K562 (cell line): ENCODE measurements around the gene CLIP2. TPM values are rescaled to one million over a fixed set of nuclear protein-coding genes. Genes with fewer than 3 reads are reported as not detected.
"Not testable (repeated sequence)": the region's sequence is repeated elsewhere in the genome, so short reads cannot be mapped to it uniquely, and the experiment has no call there.

Source experiments
- ATAC-seq: fragments of 200-7000 bp; cut with Tn5 transposase; 3 replicates; pipeline ENCODE4 v1.9.1; 2020; ENCODE audit warnings: moderate library complexity
- BruUV-seq: library from RNA; stranded (reverse); fragments of 400-500 nt; replicated peaks from 2 replicates; lab custom pipeline; 2021; lab: Mats Ljungman, UMichigan
- CTCF ChIA-PET: fragments of 300-600 bp; formaldehyde crosslinking; extraction: SDS; loops from one replicate; lab custom pipeline; 2021; ENCODE audit warnings: low intra/inter-chr PET ratio; lab: Yijun Ruan, JAX
- POLR2A ChIA-PET: fragments of 300-600, 350-650 bp; sonication (Branson Sonifier 250); formaldehyde crosslinking; extraction: SDS; loops from one replicate; lab custom pipeline; 2021; ENCODE audit warnings: antibody characterized with exemption, inconsistent platforms; lab: Yijun Ruan, JAX
- DNase-seq, 4 experiments: peaks; one replicate each; pipeline versions ENCODE4 v3.0.0 to v3.0.0-alpha.2; 2011 to 2018; ENCODE audit warnings: low spot score in 3 of 4, mixed read lengths in 3 of 4; ENCODE audit errors: extremely low read depth in 1 of 4
- FAIRE-seq: peaks from 2 replicates; lab custom pipeline; 2011; peaks lifted over from hg19 to GRCh38; lab: Jason Lieb, UNC
- H2AFZ ChIP-seq: 2 replicates; pipeline ENCODE4 v1.6.0; 2011; ENCODE audit warnings: low read depth, low read length, control low read depth, inconsistent platforms
- H3K27ac ChIP-seq: fragments of 200-600 bp; 3 replicates; pipeline ENCODE4 v1.8.0; 2011; ENCODE audit warnings: low read depth, mild to moderate bottlenecking, control low read depth, inconsistent platforms, low read length, moderate library complexity, mixed read lengths; ENCODE audit errors: extremely low read depth
- H3K27me3 ChIP-seq, 2 experiments: fragments of 300-600 bp in 1 of 2; 2 replicates in 1 of 2; 3 replicates in 1 of 2; pipeline versions ENCODE4 v1.6.0 to v1.8.0; 2011; ENCODE audit warnings: inconsistent platforms in 2 of 2, low read length in 2 of 2, mild to moderate bottlenecking in 1 of 2, mixed read lengths in 1 of 2, moderate library complexity in 1 of 2; ENCODE audit not compliant: control insufficient read depth in 2 of 2, insufficient read depth in 2 of 2
- H3K36me3 ChIP-seq: fragments of 300-600 bp; 3 replicates; pipeline ENCODE4 v1.8.0; 2011; ENCODE audit warnings: mild to moderate bottlenecking, low read length, inconsistent platforms; ENCODE audit not compliant: control insufficient read depth, insufficient read depth
- H3K4me1 ChIP-seq, 2 experiments: fragments of 200-600 bp in 1 of 2; replicated peaks in 1 of 2; 2 replicates in 1 of 2; 3 replicates in 1 of 2; pipeline versions ENCODE4 v1.5.1 to v1.8.0; 2011; ENCODE audit warnings: inconsistent platforms in 2 of 2, low read length in 2 of 2, mild to moderate bottlenecking in 1 of 2, mixed read lengths in 1 of 2, moderate library complexity in 1 of 2; ENCODE audit not compliant: control insufficient read depth in 2 of 2, insufficient read depth in 2 of 2
- H3K4me2 ChIP-seq: 2 replicates; pipeline ENCODE4 v1.6.1; 2011; ENCODE audit warnings: low read length, control low read depth, inconsistent platforms, mixed read lengths; ENCODE audit not compliant: insufficient read depth
- H3K4me3 ChIP-seq: fragments of 200-600 bp; sonication (generic), shearing (Covaris generic); 2 replicates; pipeline ENCODE4 v1.5.1; 2016; ENCODE audit warnings: control low read depth, inconsistent platforms
- H3K79me2 ChIP-seq: fragments of 200-600 bp; 3 replicates; pipeline ENCODE4 v1.8.0; 2011; ENCODE audit warnings: low read length, inconsistent platforms; ENCODE audit not compliant: control insufficient read depth, insufficient read depth
- H3K9ac ChIP-seq, 2 experiments: 2 replicates each; pipeline versions ENCODE4 v1.6.0 to v1.6.1; 2011; ENCODE audit warnings: low read depth in 2 of 2, low read length in 2 of 2, control low read depth in 1 of 2, inconsistent platforms in 1 of 2, mild to moderate bottlenecking in 1 of 2, mixed read lengths in 1 of 2; ENCODE audit not compliant: insufficient read depth in 1 of 2
- H3K9me1 ChIP-seq: one replicate; pipeline ENCODE4 v1.6.0; 2011; ENCODE audit warnings: inconsistent platforms, mild to moderate bottlenecking, low read length, moderate library complexity; ENCODE audit not compliant: control insufficient read depth, insufficient read depth
- H3K9me3 ChIP-seq: replicated peaks from 2 replicates; pipeline ENCODE4 v1.5.1; 2011; ENCODE audit warnings: low read depth, low read length, inconsistent platforms; ENCODE audit not compliant: control insufficient read depth, insufficient read depth
- H4K20me1 ChIP-seq: replicated peaks from 2 replicates; pipeline ENCODE4 v1.6.1; 2011; ENCODE audit warnings: low read length, inconsistent platforms, mixed read lengths; ENCODE audit not compliant: control insufficient read depth, insufficient read depth
- ARID1B ChIP-seq: fragments of 450-650 bp; IDR thresholded peaks from 2 replicates; pipeline ENCODE4 v1.6.1; 2016; ENCODE audit warnings: antibody characterized with exemption, mild to moderate bottlenecking, inconsistent platforms
- ATF3 ChIP-seq, 2 experiments: fragments of 450-650 bp in 1 of 2; sonication (generic) in 1 of 2; formaldehyde crosslinking in 1 of 2; IDR thresholded peaks in 1 of 2; conservative IDR thresholded peaks in 1 of 2; 2 replicates each; pipeline versions ENCODE4 v1.6.1 to v1.8.1; 2016 to 2023; ENCODE audit warnings: mild to moderate bottlenecking in 2 of 2, moderate library complexity in 2 of 2, inconsistent platforms in 1 of 2, missing genetic modification reagents in 1 of 2
- DPF2 ChIP-seq: fragments of 450-650 bp; IDR thresholded peaks from 2 replicates; pipeline ENCODE4 v1.6.1; 2016
- KDM1A ChIP-seq, 2 experiments: fragments of 450-650 bp; IDR thresholded peaks; 2 replicates each; pipeline ENCODE4 v1.6.1; 2016; ENCODE audit warnings: mild to moderate bottlenecking in 2 of 2
- MYNN ChIP-seq, 2 experiments: sonication (generic); formaldehyde crosslinking in 1 of 2; IDR thresholded peaks; 2 replicates each; pipeline versions ENCODE4 v1.5.0 to v1.6.1; 2016 to 2020; ENCODE audit warnings: antibody characterized with exemption in 1 of 2, missing genetic modification reagents in 1 of 2
- SIN3A ChIP-seq, 2 experiments: fragments of 150-350 bp in 1 of 2; IDR thresholded peaks; 2 replicates each; pipeline ENCODE4 v1.6.1; 2011 to 2016; ENCODE audit warnings: borderline replicate concordance in 2 of 2, low read depth in 2 of 2, low read length in 2 of 2, mild to moderate bottlenecking in 2 of 2, moderate library complexity in 2 of 2; ENCODE audit not compliant: control insufficient read depth in 1 of 2
- SIX5 ChIP-seq, 2 experiments: IDR thresholded peaks; 2 replicates each; pipeline ENCODE4 v1.6.1; 2011; ENCODE audit warnings: low read length in 2 of 2, borderline replicate concordance in 1 of 2, low read depth in 1 of 2, mild to moderate bottlenecking in 1 of 2, moderate library complexity in 1 of 2; ENCODE audit not compliant: insufficient read depth in 1 of 2
- SPI1 ChIP-seq: IDR thresholded peaks from 2 replicates; pipeline ENCODE4 v1.6.1; 2011; ENCODE audit warnings: low read depth, low read length, control low read depth, borderline replicate concordance
- ZBTB26 ChIP-seq: fragments of 450-650 bp; formaldehyde crosslinking; IDR thresholded peaks from 2 replicates; pipeline ENCODE4 v1.4.0; 2022; ENCODE audit warnings: missing genetic modification characterization
- ZNF121 ChIP-seq: sonication (generic); formaldehyde crosslinking; conservative IDR thresholded peaks from 2 replicates; pipeline ENCODE4 v1.8.0; 2022; ENCODE audit warnings: missing genetic modification reagents
- ZNF384 ChIP-seq: IDR thresholded peaks from 2 replicates; pipeline ENCODE4 v1.6.1; 2012; ENCODE audit warnings: low read depth, low read length, improper control_type of control experiment
- WGBS: fragments of 100-300 bp; shearing (Covaris generic); methylation state at CpG from one replicate; pipeline ENCODE4 v1.1.6; 2016; ENCODE audit warnings: low coverage, mixed read lengths; ENCODE audit not compliant: insufficient coverage; ENCODE audit errors: missing lambda C conversion rate; 5-methylcytosine and 5-hydroxymethylcytosine counted together
- in situ Hi-C: fragments of 300-500 bp; cut with MboI; formaldehyde crosslinking; loops from 4 replicates; pipeline ENCODE4 v1.15.0; 2018; ENCODE audit warnings: inconsistent platforms, mixed read lengths
- intact Hi-C: fragments of 100-400 bp; cut with micrococcal nuclease; formaldehyde crosslinking; loops from 2 replicates; pipeline ENCODE4 v1.14.2; 2022
- polyA plus RNA-seq, 8 experiments: library from polyadenylated mRNA; depleted of rRNA in 4 of 8; stranded (reverse) in 5 of 8; unstranded in 3 of 8; fragments of >200 nt; fragmentation: Nextera tagmentation in 2 of 8; fragmentation: Illumina TruSeq in 1 of 8; extraction: Ambion mirVana in 2 of 8; extraction: Trizol in 1 of 8; gene quantifications; 2 replicates each; pipeline versions ENCODE4 v1.2.1 to v1.2.3, GENCODE V29; 2011 to 2014; ENCODE audit warnings: inconsistent platforms in 1 of 8, missing spikeins in 1 of 8
- total RNA-seq, 7 experiments: library from RNA; depleted of rRNA in 6 of 7; stranded (reverse); fragments of >200 nt in 6 of 7; fragmentation: Illumina TruSeq in 2 of 7; extraction: Trizol in 2 of 7; gene quantifications; 2 replicates each; pipeline versions ENCODE4 v1.2.1 to v1.2.3, GENCODE V29; 2011 to 2021; ENCODE audit warnings: low replicate concordance in 1 of 7

Gene CLIP2
- total and polyA plus RNA-seq, 9 of the 15 experiments (the other 6 are each of a cell fraction or from before 2014, with no cell fraction given) = 0.07 to 5.4 (median 2.1) TPM

GRCh38 chr7:74339648-74340047 lies 50.4 kb downstream of the CLIP2 start:
- 8% methylated on average over 2 of the region's 2 CpGs for WGBS
- H3K36me3 ChIP-seq, in situ Hi-C loops, H3K4me2 ChIP-seq, H3K27me3 ChIP-seq, H3K9ac ChIP-seq, DNase-seq, H3K4me3 ChIP-seq, POLR2A ChIA-PET, H3K4me1 ChIP-seq, BruUV-seq, H3K9me3 ChIP-seq, intact Hi-C loops, H3K79me2 ChIP-seq, FAIRE-seq, H2AFZ ChIP-seq, H3K27ac ChIP-seq, H4K20me1 ChIP-seq, CTCF ChIA-PET, ATAC-seq, H3K9me1 ChIP-seq: not testable (repeated sequence)
- peak; percentile 81 for TF ChIP-seq ZNF121

- H3K9ac ChIP-seq = no peak overlapping the region
- no peaks in the 10 kb centered on the region; a peak in 1 of 5 replicates for H3K27me3 ChIP-seq
- ChIA-PET CTCF (no interaction called here), POLR2A (interaction anchor here (2.7 kb wide), 1 partner anchor 10 kb away, joined by 9 read pairs; no protein-coding TSS in a partner anchor)
- H3K9me3 ChIP-seq = no peaks in the 10 kb centered on the region
- no peak overlapping the region for H2AFZ ChIP-seq
- 7% methylated on average over 14 of the region's 14 CpGs for WGBS
- 0 out of 2 replicates have a peak, but pooled peaks cover 4% of the 10 kb centered on the region for H4K20me1 ChIP-seq
- BruUV-seq = no TSS peak
- no peaks in the 10 kb centered on the region for H3K79me2 ChIP-seq
- no peaks in the 10 kb centered on the region for H3K36me3 ChIP-seq
- no peak overlapping the region for H3K4me3 ChIP-seq
- H3K4me2 ChIP-seq = no peak overlapping the region
- H3K4me1 ChIP-seq = peaks cover 0 to 9% of the 10 kb centered on the region in 2 experiments; a peak in 3 of 5 replicates
- DNase-seq (peak; percentile 42 to 50 (median 48)), FAIRE-seq (peak; percentile 66), ATAC-seq (peak; percentile 32; the same call in 2 of the 3 replicates)
- in situ Hi-C loops = no loop called here
- peaks cover 5% of the 10 kb centered on the region for H3K9me1 ChIP-seq
- H3K27ac ChIP-seq = no peak overlapping the region
- intact Hi-C loops = no loop called here
- peak; percentile 69 for TF ChIP-seq ARID1B
- TF ChIP-seq SIX5 (IDR thresholded peaks at IDR 0.05; ENCODE audit: borderline replicate concordance in 1 of 2, insufficient read depth in 1 of 2, low read depth in 1 of 2, low read length in 2 of 2) = no peak
- 0 out of 4 replicates have a peak, but pooled peaks of 1 of the 2 experiments have one; percentile 15 for TF ChIP-seq KDM1A (IDR thresholded peaks at IDR 0.05)
- TF ChIP-seq ZBTB26 (CRISPR knock-in tag) = no peak
- no peak for TF ChIP-seq SIN3A (IDR thresholded peaks at IDR 0.05; ENCODE audit: borderline replicate concordance in 2 of 2, control insufficient read depth in 1 of 2, low read depth in 2 of 2, low read length in 2 of 2)
- peak; percentile 88 for TF ChIP-seq ZNF384
- TF ChIP-seq ZNF121 = peak; percentile 94
- 0 out of 2 replicates have a peak, but pooled peaks have one; percentile 5 for TF ChIP-seq SPI1
- peak; percentile 80 for TF ChIP-seq DPF2
- TF ChIP-seq MYNN (IDR thresholded peaks at IDR 0.05) = peak; percentile 51; the same call in 1 of the 2 replicates
- TF ChIP-seq MYNN (CRISPR knock-in tag; IDR thresholded peaks at IDR 0.05) = no peak
- TF ChIP-seq ATF3 (IDR thresholded peaks at IDR 0.05) = peak; percentile 92
- TF ChIP-seq ATF3 (CRISPR knock-in tag; conservative IDR thresholded peaks at IDR 0.05) = no peak
Measured at GRCh38 chr7:74343281-74344131, 54.3 kb downstream of the CLIP2 start.
